AG04450 (cell line): ENCODE measurements around the gene CCDC28A. TPM values are rescaled to one million over a fixed set of nuclear protein-coding genes. Genes with fewer than 3 reads are reported as not detected.

ENCODE experiments used
- CTCF ChIA-PET: fragments of 300-600, 350-600 bp; formaldehyde crosslinking; extraction: SDS; loops from one replicate; lab custom pipeline; 2022; ENCODE audit warnings: antibody characterized with exemption, inconsistent platforms; lab: Charles Lee
- POLR2A ChIA-PET: fragments of 350-600 bp; formaldehyde crosslinking; extraction: SDS; loops from one replicate; lab custom pipeline; 2021; ENCODE audit warnings: antibody characterized with exemption, inconsistent platforms; lab: Yijun Ruan, JAX
- DNase-seq: peaks from one replicate; pipeline ENCODE4 v3.0.0-alpha.2; 2011; ENCODE audit warnings: low read depth, low spot score
- H3K27ac ChIP-seq: one replicate; pipeline ENCODE4 v1.5.1; 2012; ENCODE audit warnings: low read depth, low read length, control low read depth
- H3K27me3 ChIP-seq: one replicate; pipeline ENCODE4 v1.6.0; 2012; ENCODE audit warnings: low read length; ENCODE audit not compliant: control insufficient read depth, insufficient read depth
- H3K4me3 ChIP-seq: 2 replicates; pipeline ENCODE4 v1.5.1; 2011; ENCODE audit warnings: mild to moderate bottlenecking, low read depth, low read length, control low read depth
- H3K9me3 ChIP-seq: 2 replicates; pipeline ENCODE4 v1.5.1; 2012; ENCODE audit warnings: low read length; ENCODE audit not compliant: control insufficient read depth, insufficient read depth
- polyA minus RNA-seq: library from RNA; depleted of rRNA, polyadenylated mRNA; stranded (reverse); fragments of >200 nt; gene quantifications from 2 replicates; pipeline ENCODE4 v1.2.3, GENCODE V29; 2011; rRNA and poly(A)+ RNA removed
- polyA plus RNA-seq: library from polyadenylated mRNA; depleted of rRNA; stranded (reverse); fragments of >200 nt; gene quantifications from 2 replicates; pipeline ENCODE4 v1.2.3, GENCODE V29; 2011; rRNA removed
- TF ChIP-seq, protein P1 (sequence below): IDR thresholded peaks from 2 replicates; pipeline ENCODE4 v1.5.1; 2011; ENCODE audit warnings: low read depth, low read length, control low read depth, inconsistent platforms

CCDC28A gene
- 15.8 and 23.8 TPM in 2 replicates for polyA plus RNA-seq
- 5.2 and 8.6 TPM in 2 replicates for polyA minus RNA-seq

DNA sequence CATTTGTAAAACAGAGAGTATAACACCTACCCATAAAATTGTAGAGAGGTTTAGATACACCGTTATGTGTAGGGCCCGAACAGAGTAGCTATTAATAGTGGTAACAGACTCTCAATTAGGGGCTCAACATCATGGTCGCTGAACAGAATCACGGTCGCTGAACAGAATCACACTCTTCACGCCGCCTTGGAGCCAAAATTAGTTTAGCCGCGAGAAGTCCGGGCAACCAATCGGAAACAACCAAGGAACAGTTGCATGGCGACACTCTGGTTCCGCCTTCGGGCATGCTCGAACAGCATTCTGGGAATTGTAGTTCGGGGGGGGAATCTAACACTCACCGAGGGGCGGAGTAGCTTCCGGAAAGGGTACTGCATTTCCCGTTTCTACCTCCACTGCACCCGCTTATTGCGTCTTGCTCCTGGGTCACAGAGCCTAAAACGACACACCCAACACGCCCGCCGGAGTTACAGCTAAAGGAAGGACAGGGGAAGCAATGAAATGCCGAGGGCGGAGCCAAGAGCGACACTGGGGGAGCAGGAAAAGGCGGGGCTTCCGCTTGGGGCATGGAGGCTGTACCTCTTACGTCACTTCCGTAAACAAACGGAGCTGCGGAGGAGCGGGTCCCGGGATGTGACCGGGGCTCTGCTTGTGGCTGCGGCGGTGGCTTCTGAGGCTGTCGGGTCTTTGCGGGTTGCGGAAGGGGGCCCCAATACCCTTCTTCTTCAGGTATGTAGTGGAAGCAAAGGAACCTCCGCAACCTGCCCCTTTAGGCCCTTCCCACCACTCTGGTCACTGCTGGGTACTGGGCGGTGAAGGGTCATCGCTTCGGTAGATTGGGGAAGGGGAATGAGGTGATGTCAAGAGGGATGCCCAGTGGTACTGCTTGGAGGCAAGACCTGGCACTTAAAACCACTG is at the start of gene CCDC28A:
Gene CCDC28A, plus strand, starts transcription at position 593 of the 915 bp plus-strand sequence. CDS start 2,352 bp downstream, outside the sequence.
- H3K27ac ChIP-seq: peak within 1 kb of the TSS; percentile 93
- no peaks in the 10 kb centered on the region for H3K27me3 ChIP-seq
- TF ChIP-seq, protein P1, sequence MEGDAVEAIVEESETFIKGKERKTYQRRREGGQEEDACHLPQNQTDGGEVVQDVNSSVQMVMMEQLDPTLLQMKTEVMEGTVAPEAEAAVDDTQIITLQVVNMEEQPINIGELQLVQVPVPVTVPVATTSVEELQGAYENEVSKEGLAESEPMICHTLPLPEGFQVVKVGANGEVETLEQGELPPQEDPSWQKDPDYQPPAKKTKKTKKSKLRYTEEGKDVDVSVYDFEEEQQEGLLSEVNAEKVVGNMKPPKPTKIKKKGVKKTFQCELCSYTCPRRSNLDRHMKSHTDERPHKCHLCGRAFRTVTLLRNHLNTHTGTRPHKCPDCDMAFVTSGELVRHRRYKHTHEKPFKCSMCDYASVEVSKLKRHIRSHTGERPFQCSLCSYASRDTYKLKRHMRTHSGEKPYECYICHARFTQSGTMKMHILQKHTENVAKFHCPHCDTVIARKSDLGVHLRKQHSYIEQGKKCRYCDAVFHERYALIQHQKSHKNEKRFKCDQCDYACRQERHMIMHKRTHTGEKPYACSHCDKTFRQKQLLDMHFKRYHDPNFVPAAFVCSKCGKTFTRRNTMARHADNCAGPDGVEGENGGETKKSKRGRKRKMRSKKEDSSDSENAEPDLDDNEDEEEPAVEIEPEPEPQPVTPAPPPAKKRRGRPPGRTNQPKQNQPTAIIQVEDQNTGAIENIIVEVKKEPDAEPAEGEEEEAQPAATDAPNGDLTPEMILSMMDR: no peak
- peak; percentile 83 for DNase-seq
- ChIA-PET CTCF (interaction anchor here (0.6 to 1.5 kb wide), 5 partner anchors 179 to 591 kb away, joined by 3 to 5 read pairs (median 3); no protein-coding TSS in a partner anchor), POLR2A (interaction anchor here (0.7 to 1.2 kb wide), 2 partner anchors 49 to 214 kb away, joined by 3 read pairs; no protein-coding TSS in a partner anchor)
- H3K4me3 ChIP-seq: peak within 1 kb of the TSS; percentile 98
- no peaks in the 10 kb centered on the region for H3K9me3 ChIP-seq

DNA sequence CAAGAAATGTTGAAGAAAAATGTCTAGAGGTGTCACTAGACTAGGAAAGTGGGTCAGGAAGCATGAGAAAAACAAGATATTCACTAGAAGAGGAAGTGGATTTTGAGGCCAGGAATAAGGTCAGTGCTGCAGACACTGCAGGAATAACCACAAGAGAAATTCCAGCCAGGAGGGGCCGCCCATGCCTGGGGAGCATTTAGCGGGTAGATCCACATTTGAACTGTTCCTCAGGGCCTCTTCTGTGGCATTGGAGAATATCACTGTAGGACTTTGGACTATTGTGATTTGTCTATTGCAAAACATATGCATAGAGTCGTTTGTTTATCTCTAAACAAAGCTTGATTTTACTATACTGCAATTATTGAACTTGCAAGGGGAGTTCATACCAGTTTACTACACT is 49.6 kb upstream of the CCDC28A start:
- Histone ChIP-seq H3K27ac (no peak overlapping the region), H3K27me3 (no peaks in the 10 kb centered on the region), H3K9me3 (no peaks in the 10 kb centered on the region), H3K4me3 (no peak overlapping the region)
- ChIA-PET POLR2A (interaction anchor here (0.5 kb wide), 1 partner anchor 49 kb away, joined by 3 read pairs; no protein-coding TSS in a partner anchor), CTCF (interaction anchor here (0.6 to 1.3 kb wide), 3 partner anchors 8 to 82 kb away, joined by 3 to 4 read pairs (median 3); no protein-coding TSS in a partner anchor)
- no peak for DNase-seq
- TF ChIP-seq, protein P1: no peak

DNA sequence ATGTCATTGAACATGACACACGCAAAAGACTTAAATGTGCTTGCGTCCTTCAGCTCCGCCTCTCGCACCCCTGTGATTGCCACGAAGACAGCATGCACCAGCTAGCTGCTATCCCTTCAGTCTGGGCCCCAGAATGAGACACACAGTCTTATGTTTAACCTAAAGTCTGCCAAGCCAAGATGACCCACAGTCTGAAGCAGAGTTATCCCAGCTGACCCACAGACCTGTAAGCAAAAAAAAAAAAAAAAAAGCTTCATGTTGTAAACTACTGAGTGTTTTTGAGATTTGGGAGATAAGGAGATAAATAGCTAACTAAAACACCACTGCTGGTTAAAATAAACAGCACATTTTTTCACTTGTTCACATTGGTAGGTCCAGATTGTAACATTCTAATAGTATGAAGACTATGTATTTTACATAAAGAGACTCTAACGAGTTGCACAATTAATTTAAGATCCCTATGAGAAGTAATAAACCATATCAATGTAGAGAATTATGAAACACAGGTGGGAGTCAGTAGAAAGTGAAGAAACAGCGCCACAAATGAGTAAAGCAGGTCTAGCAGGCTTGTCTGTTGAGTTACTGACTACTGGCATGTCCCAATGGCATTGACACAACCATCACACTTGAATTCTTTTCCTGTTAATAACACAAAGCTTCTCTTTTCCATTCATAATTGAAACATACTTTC is 47.4 kb upstream of the CCDC28A start:
- DNase-seq: no peak
- Histone ChIP-seq H3K4me3 (no peak overlapping the region), H3K9me3 (no peaks in the 10 kb centered on the region), H3K27me3 (no peaks in the 10 kb centered on the region), H3K27ac (no peak overlapping the region)
- POLR2A ChIA-PET: interaction anchor here (0.5 kb wide), 1 partner anchor 16 kb away, joined by 3 read pairs; no protein-coding TSS in a partner anchor
- CTCF ChIA-PET: interaction anchor here (0.6 to 1.5 kb wide), 5 partner anchors 12 to 136 kb away, joined by 3 to 7 read pairs (median 4); no protein-coding TSS in a partner anchor
- TF ChIP-seq, protein P1: no peak

DNA sequence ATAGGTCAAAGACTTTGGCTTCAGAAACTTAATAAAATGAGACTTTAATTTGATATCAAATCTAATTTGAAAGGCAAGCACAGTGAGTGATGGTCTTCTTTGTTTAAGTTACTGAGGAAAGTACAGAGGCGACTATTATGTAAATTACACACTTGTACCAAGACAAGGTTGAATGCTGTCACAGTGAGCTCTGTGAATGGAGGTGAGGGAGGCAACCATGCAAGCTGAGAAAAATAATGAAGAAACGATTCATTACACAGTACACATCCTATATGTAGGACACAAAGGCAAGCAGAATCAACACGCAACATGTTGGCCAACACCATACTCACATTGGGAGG is 46.8 kb upstream of the CCDC28A start:
- H3K27me3 ChIP-seq: no peaks in the 10 kb centered on the region
- DNase-seq: no peak
- ChIA-PET CTCF (interaction anchor here (0.6 to 1.5 kb wide), 5 partner anchors 12 to 136 kb away, joined by 3 to 7 read pairs (median 4); no protein-coding TSS in a partner anchor), POLR2A (interaction anchor here (0.5 kb wide), 1 partner anchor 15 kb away, joined by 3 read pairs; no protein-coding TSS in a partner anchor)
- H3K27ac ChIP-seq: no peak overlapping the region
- no peak overlapping the region for H3K4me3 ChIP-seq
- H3K9me3 ChIP-seq: no peaks in the 10 kb centered on the region
- TF ChIP-seq, protein P1: no peak
